SK-N-SH treated with all-trans-retinoic acid at 6 μM for 48 hours (cell line): Measurements from ENCODE around the gene SLC3A2.
"Not testable (repeated sequence)": the region's sequence is repeated elsewhere in the genome, so short reads cannot be mapped to it uniquely, and the experiment has no call there.

ENCODE experiments used
- ATAC-seq: fragments of 200-7000 bp; cut with Tn5 transposase; 3 replicates; pipeline ENCODE4 v1.9.1; 2020; ENCODE audit warnings: mild to moderate bottlenecking, moderate library complexity
- BACH2 ChIP-seq: fragments of 250-450 bp; sonication (Bioruptor Pico); IDR thresholded peaks from 2 replicates; pipeline ENCODE4 v1.9.0; 2021; ENCODE audit warnings: mild to moderate bottlenecking, borderline replicate concordance
- OSR1 ChIP-seq: fragments of 250-450 bp; sonication (Bioruptor Pico); IDR thresholded peaks from 2 replicates; pipeline ENCODE4 v1.8.0; 2022; ENCODE audit warnings: moderate library complexity, mild to moderate bottlenecking, inconsistent platforms
- PPARA ChIP-seq: fragments of 250-450 bp; sonication (Bioruptor Pico); IDR thresholded peaks from 2 replicates; pipeline ENCODE4 v1.5.0; 2020; ENCODE audit warnings: mild to moderate bottlenecking, borderline replicate concordance
- RARB ChIP-seq: fragments of 250-450 bp; sonication (Bioruptor Pico); IDR thresholded peaks from 2 replicates; pipeline ENCODE4 v1.8.0; 2021; ENCODE audit warnings: mild to moderate bottlenecking, moderate library complexity
- TCF4 ChIP-seq: fragments of 250-450 bp; sonication (Bioruptor Pico); IDR thresholded peaks from 2 replicates; pipeline ENCODE4 v1.8.0; 2021; ENCODE audit warnings: mild to moderate bottlenecking, moderate library complexity, borderline replicate concordance
- ZC3H10 ChIP-seq: fragments of 250-450 bp; sonication (Bioruptor Pico); IDR thresholded peaks from 2 replicates; pipeline ENCODE4 v1.5.1; 2021; ENCODE audit warnings: mild to moderate bottlenecking, moderate library complexity
- ZFP30 ChIP-seq: fragments of 450-650 bp; formaldehyde crosslinking; IDR thresholded peaks from 2 replicates; pipeline ENCODE4 v1.5.0; 2022; ENCODE audit warnings: mild to moderate bottlenecking, moderate library complexity
- TF ChIP-seq, protein P1 (sequence below): fragments of 250-450 bp; sonication (Bioruptor Pico); IDR thresholded peaks from 2 replicates; pipeline ENCODE4 v1.5.1; 2021; ENCODE audit warnings: mild to moderate bottlenecking, moderate library complexity
- TF ChIP-seq, protein P2 (sequence below): fragments of 250-450 bp; sonication (Bioruptor Pico); IDR thresholded peaks from 2 replicates; pipeline ENCODE4 v1.5.1; 2020; ENCODE audit warnings: low read depth, mild to moderate bottlenecking, moderate library complexity
- TF ChIP-seq, protein P3 (sequence below): fragments of 250-450 bp; sonication (Bioruptor Pico); IDR thresholded peaks from 2 replicates; pipeline ENCODE4 v1.8.0; 2021; ENCODE audit warnings: low read depth, mild to moderate bottlenecking, moderate library complexity, borderline replicate concordance

Gene SLC3A2

GRCh38 chr11:62933285-62933684 is 52.6 kb downstream of the SLC3A2 start (continued):
- TF ChIP-seq TCF4 (CRISPR knock-in tag) (no peak), PPARA (CRISPR knock-in tag) (no peak), RARB (no peak)
- TF ChIP-seq, protein P1, sequence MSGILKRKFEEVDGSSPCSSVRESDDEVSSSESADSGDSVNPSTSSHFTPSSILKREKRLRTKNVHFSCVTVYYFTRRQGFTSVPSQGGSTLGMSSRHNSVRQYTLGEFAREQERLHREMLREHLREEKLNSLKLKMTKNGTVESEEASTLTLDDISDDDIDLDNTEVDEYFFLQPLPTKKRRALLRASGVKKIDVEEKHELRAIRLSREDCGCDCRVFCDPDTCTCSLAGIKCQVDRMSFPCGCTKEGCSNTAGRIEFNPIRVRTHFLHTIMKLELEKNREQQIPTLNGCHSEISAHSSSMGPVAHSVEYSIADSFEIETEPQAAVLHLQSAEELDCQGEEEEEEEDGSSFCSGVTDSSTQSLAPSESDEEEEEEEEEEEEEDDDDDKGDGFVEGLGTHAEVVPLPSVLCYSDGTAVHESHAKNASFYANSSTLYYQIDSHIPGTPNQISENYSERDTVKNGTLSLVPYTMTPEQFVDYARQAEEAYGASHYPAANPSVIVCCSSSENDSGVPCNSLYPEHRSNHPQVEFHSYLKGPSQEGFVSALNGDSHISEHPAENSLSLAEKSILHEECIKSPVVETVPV (CRISPR knock-in tag), result no peak

- ATAC-seq, result no peak
- no peak for TF ChIP-seq ZC3H10
Observed at GRCh38 chr11:62933750-62934495, 53.2 kb downstream of the SLC3A2 start.

GRCh38 chr11:62934496-62934785 is 53.7 kb downstream of the SLC3A2 start:
- TF ChIP-seq, protein P2, sequence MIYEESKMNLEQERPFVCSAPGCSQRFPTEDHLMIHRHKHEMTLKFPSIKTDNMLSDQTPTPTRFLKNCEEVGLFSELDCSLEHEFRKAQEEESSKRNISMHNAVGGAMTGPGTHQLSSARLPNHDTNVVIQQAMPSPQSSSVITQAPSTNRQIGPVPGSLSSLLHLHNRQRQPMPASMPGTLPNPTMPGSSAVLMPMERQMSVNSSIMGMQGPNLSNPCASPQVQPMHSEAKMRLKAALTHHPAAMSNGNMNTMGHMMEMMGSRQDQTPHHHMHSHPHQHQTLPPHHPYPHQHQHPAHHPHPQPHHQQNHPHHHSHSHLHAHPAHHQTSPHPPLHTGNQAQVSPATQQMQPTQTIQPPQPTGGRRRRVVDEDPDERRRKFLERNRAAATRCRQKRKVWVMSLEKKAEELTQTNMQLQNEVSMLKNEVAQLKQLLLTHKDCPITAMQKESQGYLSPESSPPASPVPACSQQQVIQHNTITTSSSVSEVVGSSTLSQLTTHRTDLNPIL (CRISPR knock-in tag), result no peak
- TF ChIP-seq BACH2 (CRISPR knock-in tag) (no peak), OSR1 (CRISPR knock-in tag) (no peak), ZFP30 (CRISPR knock-in tag) (no peak)
- TF ChIP-seq, protein P3, sequence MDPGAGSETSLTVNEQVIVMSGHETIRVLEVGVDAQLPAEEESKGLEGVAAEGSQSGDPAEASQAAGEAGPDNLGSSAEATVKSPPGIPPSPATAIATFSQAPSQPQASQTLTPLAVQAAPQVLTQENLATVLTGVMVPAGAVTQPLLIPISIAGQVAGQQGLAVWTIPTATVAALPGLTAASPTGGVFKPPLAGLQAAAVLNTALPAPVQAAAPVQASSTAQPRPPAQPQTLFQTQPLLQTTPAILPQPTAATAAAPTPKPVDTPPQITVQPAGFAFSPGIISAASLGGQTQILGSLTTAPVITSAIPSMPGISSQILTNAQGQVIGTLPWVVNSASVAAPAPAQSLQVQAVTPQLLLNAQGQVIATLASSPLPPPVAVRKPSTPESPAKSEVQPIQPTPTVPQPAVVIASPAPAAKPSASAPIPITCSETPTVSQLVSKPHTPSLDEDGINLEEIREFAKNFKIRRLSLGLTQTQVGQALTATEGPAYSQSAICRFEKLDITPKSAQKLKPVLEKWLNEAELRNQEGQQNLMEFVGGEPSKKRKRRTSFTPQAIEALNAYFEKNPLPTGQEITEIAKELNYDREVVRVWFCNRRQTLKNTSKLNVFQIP (CRISPR knock-in tag), result no peak
- ATAC-seq, result no peak

DNA sequence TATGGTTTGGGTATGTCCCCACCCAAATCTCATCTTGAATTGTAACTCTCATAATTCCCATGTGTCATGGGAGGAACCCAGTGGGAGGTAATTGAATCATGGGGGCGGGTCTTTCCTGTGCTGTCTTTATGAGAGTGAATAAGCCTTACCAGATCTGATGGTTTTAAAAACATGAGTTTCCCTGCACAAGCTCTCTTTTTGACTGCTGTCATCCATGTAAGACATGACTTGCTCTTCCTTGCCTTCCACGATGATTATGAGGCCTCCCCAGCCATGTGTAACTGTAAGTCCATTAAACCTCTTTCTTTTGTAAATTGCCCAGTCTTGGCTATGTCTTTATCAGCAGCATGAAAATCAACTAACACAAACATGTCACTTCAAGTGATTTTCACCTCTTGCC is 56.8 kb downstream of the SLC3A2 start:
- not testable (repeated sequence) for ATAC-seq
